WTC11 (cell line): ENCODE data around the gene SMG1. TPM values are rescaled to one million over a fixed set of nuclear protein-coding genes. Genes with fewer than 3 reads are reported as not detected.

ENCODE experiments used
- ATAC-seq: fragments of 200-7000 bp; cut with Tn5 transposase; 2 replicates; pipeline ENCODE4 v1.10.0; 2021; ENCODE audit warnings: mild to moderate bottlenecking, moderate library complexity
- CTCF ChIA-PET: fragments of 300-600 bp; sonication (Branson Sonifier 250); formaldehyde crosslinking; loops from one replicate; lab custom pipeline; 2021; ENCODE audit warnings: antibody characterized with exemption; lab: Charles Lee
- POLR2A ChIA-PET: fragments of 350-600 bp; sonication (Branson Sonifier 250); formaldehyde crosslinking; loops from one replicate; lab custom pipeline; 2021; ENCODE audit warnings: antibody characterized with exemption; lab: Charles Lee
- DNase-seq: peaks from one replicate; pipeline ENCODE4 v3.0.0; 2021; ENCODE audit warnings: low spot score
- H3K27ac Mint-ChIP-seq: 2 replicates; pipeline ENCODE4 v1.8.0; 2021; ENCODE audit warnings: mixed read lengths
- H3K27me3 Mint-ChIP-seq: 2 replicates; pipeline ENCODE4 v1.8.0; 2021; ENCODE audit warnings: low read depth, mild to moderate bottlenecking, moderate library complexity, mixed read lengths
- H3K36me3 Mint-ChIP-seq: 2 replicates; pipeline ENCODE4 v1.8.0; 2021; ENCODE audit warnings: mixed read lengths
- H3K4me1 Mint-ChIP-seq: 2 replicates; pipeline ENCODE4 v1.8.0; 2022; ENCODE audit warnings: mixed read lengths
- H3K4me3 Mint-ChIP-seq: 2 replicates; pipeline ENCODE4 v1.8.0; 2021; ENCODE audit warnings: mild to moderate bottlenecking, moderate library complexity, mixed read lengths
- H3K9me3 Mint-ChIP-seq: 2 replicates; pipeline ENCODE4 v1.8.0; 2021; ENCODE audit warnings: mixed read lengths
- AFF4 ChIP-seq: sonication (generic); formaldehyde crosslinking; IDR thresholded peaks from 2 replicates; pipeline ENCODE4 v1.8.1; 2023; ENCODE audit warnings: mild to moderate bottlenecking, missing genetic modification reagents, borderline replicate concordance
- ARID4B ChIP-seq: sonication (generic); formaldehyde crosslinking; IDR thresholded peaks from 2 replicates; pipeline ENCODE4 v1.8.0; 2023; ENCODE audit warnings: missing genetic modification reagents, mild to moderate bottlenecking, borderline replicate concordance
- CREM ChIP-seq: sonication (generic); formaldehyde crosslinking; IDR thresholded peaks from 2 replicates; pipeline ENCODE4 v1.8.1; 2022; ENCODE audit warnings: mild to moderate bottlenecking, missing genetic modification reagents, moderate library complexity
- E2F5 ChIP-seq: sonication (generic); formaldehyde crosslinking; IDR thresholded peaks from 2 replicates; pipeline ENCODE4 v1.8.1; 2022; ENCODE audit warnings: mild to moderate bottlenecking, moderate library complexity, missing genetic modification reagents
- ESRRA ChIP-seq: sonication (generic); formaldehyde crosslinking; IDR thresholded peaks from 2 replicates; pipeline ENCODE4 v1.8.1; 2022; ENCODE audit warnings: mild to moderate bottlenecking, missing genetic modification reagents, borderline replicate concordance
- ETV6 ChIP-seq: sonication (generic); formaldehyde crosslinking; IDR thresholded peaks from 2 replicates; pipeline ENCODE4 v1.8.1; 2022; ENCODE audit warnings: mild to moderate bottlenecking, missing genetic modification reagents
- GRHL2 ChIP-seq: fragments of 250-450 bp; sonication (Bioruptor Pico); IDR thresholded peaks from 2 replicates; pipeline ENCODE4 v1.8.0; 2022; ENCODE audit warnings: mild to moderate bottlenecking, moderate library complexity; ENCODE audit not compliant: insufficient replicate concordance, severe bottlenecking
- IRF1 ChIP-seq: sonication (generic); formaldehyde crosslinking; IDR thresholded peaks from 2 replicates; pipeline ENCODE4 v1.8.0; 2023; ENCODE audit warnings: missing genetic modification reagents
- JUN ChIP-seq: sonication (generic); formaldehyde crosslinking; IDR thresholded peaks from 2 replicates; pipeline ENCODE4 v1.8.0; 2023; ENCODE audit warnings: mild to moderate bottlenecking, missing genetic modification reagents
- NR3C1 ChIP-seq: sonication (generic); formaldehyde crosslinking; conservative IDR thresholded peaks from 2 replicates; pipeline ENCODE4 v1.8.1; 2023; ENCODE audit warnings: low read depth, mild to moderate bottlenecking, missing genetic modification reagents
- PREB ChIP-seq: sonication (generic); formaldehyde crosslinking; IDR thresholded peaks from 2 replicates; pipeline ENCODE4 v1.8.1; 2022; ENCODE audit warnings: mild to moderate bottlenecking, missing genetic modification reagents, moderate library complexity, borderline replicate concordance
- RORB ChIP-seq: fragments of 250-450 bp; sonication (Bioruptor Pico); IDR thresholded peaks from 2 replicates; pipeline ENCODE4 v1.9.0; 2021; ENCODE audit warnings: mild to moderate bottlenecking
- TCF7 ChIP-seq: sonication (generic); formaldehyde crosslinking; IDR thresholded peaks from 2 replicates; pipeline ENCODE4 v1.8.0; 2022; ENCODE audit warnings: mild to moderate bottlenecking, low read depth, missing genetic modification reagents, moderate library complexity
- USF1 ChIP-seq: sonication (generic); formaldehyde crosslinking; IDR thresholded peaks from 2 replicates; pipeline ENCODE4 v1.8.0; 2022; ENCODE audit warnings: mild to moderate bottlenecking, missing genetic modification reagents
- USF2 ChIP-seq: sonication (generic); formaldehyde crosslinking; IDR thresholded peaks from 2 replicates; pipeline ENCODE4 v1.8.1; 2023; ENCODE audit warnings: mild to moderate bottlenecking, missing genetic modification reagents, moderate library complexity
- ZNF232 ChIP-seq: sonication (generic); formaldehyde crosslinking; IDR thresholded peaks from 2 replicates; pipeline ENCODE4 v1.8.0; 2022; ENCODE audit warnings: mild to moderate bottlenecking, missing genetic modification reagents
- ZNF281 ChIP-seq: sonication (generic); formaldehyde crosslinking; IDR thresholded peaks from 2 replicates; pipeline ENCODE4 v1.8.0; 2023; ENCODE audit warnings: mild to moderate bottlenecking, missing genetic modification reagents
- ZNF425 ChIP-seq: fragments of 250-450 bp; sonication (Bioruptor Pico); conservative IDR thresholded peaks from 2 replicates; pipeline ENCODE4 v1.9.0; 2021; ENCODE audit warnings: mild to moderate bottlenecking
- total RNA-seq: library from RNA; stranded (reverse); gene quantifications from 3 replicates; pipeline ENCODE4 v1.2.3, GENCODE V29; 2021

Gene SMG1
- total RNA-seq, 1 experiment from 2014 or later, result 72.2 TPM

- Mint-ChIP-seq H3K9me3 (no peaks in the 10 kb centered on the region), H3K27me3 (no peaks in the 10 kb centered on the region; the same call in 1 of the 2 replicates), H3K4me1 (peaks cover 17% of the 10 kb centered on the region), H3K4me3 (no peak overlapping the region), H3K27ac (no peak overlapping the region), H3K36me3 (no peaks in the 10 kb centered on the region)
- DNase-seq, result no peak
- no peak for ATAC-seq
- CTCF ChIA-PET, result interaction anchor here (0.5 kb wide), 1 partner anchor 21 kb away, joined by 3 read pairs; no protein-coding TSS in a partner anchor
- POLR2A ChIA-PET, result no interaction called here
- TF ChIP-seq GRHL2 (CRISPR knock-in tag) (no peak), CREM (no peak), TCF7 (no peak), RORB (CRISPR knock-in tag) (no peak), ZNF281 (CRISPR knock-in tag) (no peak), E2F5 (CRISPR knock-in tag) (no peak), AFF4 (no peak), JUN (CRISPR knock-in tag) (no peak), NR3C1 (CRISPR knock-in tag) (no peak), PREB (CRISPR knock-in tag) (no peak), USF1 (CRISPR knock-in tag) (no peak), ESRRA (CRISPR knock-in tag) (no peak), ZNF425 (CRISPR knock-in tag) (no peak), USF2 (CRISPR knock-in tag) (no peak), ARID4B (CRISPR knock-in tag) (no peak), ZNF232 (CRISPR knock-in tag) (no peak), ETV6 (no peak), IRF1 (no peak)
Measured at GRCh38 chr16:18948372-18949020, 22.3 kb upstream of the SMG1 start.
